GM21529 (cell line): ENCODE data around the gene NFKB2.

Source experiments
- ATAC-seq: cut with Tn5 transposase; IDR thresholded peaks from one replicate; pipeline ENCODE4 v1.9.1; 2021; ENCODE audit not compliant: unreplicated experiment

The NFKB2 gene

GRCh38 chr10:102394079-102394800 is 1.3 kb upstream of the NFKB2 start:
- peak; percentile 81 for ATAC-seq

- ATAC-seq, result no peak
These were observed 605 bp upstream of the NFKB2 start for GRCh38 chr10:102394801-102395399.

DNA sequence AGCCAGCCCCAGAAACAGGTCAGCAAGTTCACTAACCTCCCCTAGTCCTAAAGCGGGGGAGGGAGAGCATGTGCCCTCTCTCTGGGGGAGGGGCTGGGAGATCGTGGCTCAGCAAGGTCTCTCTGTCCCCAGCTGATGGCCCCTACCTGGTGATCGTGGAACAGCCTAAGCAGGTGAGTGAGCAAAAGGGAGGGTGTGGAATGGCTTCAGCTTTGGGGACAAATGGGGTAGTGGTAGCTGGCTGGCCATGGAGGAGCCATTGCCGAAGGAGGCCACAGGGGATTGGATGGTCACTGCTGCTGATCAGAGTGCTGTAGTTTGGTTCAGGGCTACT is 779 bp downstream of the NFKB2 start:
- no peak for ATAC-seq

GRCh38 chr10:102396730-102397151 is 1.2 kb downstream of the NFKB2 start:
- no peak for ATAC-seq

- no peak for ATAC-seq
These were observed 2.0 kb downstream of the NFKB2 start for GRCh38 chr10:102397222-102398171.

DNA sequence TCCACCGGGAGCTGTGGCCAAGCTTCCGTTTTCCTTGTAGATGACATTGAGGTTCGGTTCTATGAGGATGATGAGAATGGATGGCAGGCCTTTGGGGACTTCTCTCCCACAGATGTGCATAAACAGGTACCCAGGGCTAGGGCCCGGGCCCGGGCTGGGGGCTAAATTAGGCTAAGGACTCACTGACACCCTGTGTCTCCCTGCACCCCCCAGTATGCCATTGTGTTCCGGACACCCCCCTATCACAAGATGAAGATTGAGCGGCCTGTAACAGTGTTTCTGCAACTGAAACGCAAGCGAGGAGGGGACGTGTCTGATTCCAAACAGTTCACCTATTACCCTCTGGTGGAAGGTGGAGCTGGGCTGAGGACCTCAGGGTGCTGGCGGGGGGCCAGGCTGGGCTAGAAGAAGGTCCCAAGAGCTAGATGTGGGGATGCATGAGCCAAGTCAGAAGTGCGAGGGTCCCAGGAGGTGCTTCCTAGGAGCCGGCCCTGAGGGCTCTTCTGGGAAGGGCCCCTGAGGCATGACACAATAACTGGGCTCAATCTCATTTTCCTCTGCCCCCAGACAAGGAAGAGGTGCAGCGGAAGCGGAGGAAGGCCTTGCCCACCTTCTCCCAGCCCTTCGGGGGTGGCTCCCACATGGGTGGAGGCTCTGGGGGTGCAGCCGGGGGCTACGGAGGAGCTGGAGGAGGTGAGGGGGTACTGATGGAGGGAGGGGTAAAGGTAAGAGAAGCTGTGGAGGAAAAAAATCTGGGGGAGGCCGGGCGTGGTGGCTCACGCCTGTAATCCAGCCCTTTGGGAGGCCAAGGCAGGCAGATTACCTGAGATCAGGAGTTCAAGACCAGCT is 2.9 kb downstream of the NFKB2 start:
- ATAC-seq, result no peak

GRCh38 chr10:102399217-102400021 is 3.9 kb downstream of the NFKB2 start:
- peak; percentile 43 for ATAC-seq

- no peak for ATAC-seq
These were observed 4.6 kb downstream of the NFKB2 start for GRCh38 chr10:102400076-102400475.

GRCh38 chr10:102400598-102401341 is 5.3 kb downstream of the NFKB2 start:
- no peak for ATAC-seq

DNA sequence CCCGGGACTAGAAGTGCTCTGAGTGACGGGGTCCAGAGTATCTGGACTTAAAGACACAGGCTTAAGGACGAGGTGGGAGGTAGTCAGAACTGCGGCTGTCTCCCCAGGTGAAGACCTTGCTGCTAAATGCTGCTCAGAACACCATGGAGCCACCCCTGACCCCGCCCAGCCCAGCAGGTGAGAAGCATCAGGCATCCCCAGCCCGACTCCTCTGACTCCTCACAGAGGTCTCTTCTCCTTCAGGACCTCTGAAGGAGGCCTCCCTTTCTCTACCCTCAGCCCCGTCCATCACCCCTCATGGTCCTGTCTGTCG is 5.8 kb downstream of the NFKB2 start:
- ATAC-seq, result no peak

DNA sequence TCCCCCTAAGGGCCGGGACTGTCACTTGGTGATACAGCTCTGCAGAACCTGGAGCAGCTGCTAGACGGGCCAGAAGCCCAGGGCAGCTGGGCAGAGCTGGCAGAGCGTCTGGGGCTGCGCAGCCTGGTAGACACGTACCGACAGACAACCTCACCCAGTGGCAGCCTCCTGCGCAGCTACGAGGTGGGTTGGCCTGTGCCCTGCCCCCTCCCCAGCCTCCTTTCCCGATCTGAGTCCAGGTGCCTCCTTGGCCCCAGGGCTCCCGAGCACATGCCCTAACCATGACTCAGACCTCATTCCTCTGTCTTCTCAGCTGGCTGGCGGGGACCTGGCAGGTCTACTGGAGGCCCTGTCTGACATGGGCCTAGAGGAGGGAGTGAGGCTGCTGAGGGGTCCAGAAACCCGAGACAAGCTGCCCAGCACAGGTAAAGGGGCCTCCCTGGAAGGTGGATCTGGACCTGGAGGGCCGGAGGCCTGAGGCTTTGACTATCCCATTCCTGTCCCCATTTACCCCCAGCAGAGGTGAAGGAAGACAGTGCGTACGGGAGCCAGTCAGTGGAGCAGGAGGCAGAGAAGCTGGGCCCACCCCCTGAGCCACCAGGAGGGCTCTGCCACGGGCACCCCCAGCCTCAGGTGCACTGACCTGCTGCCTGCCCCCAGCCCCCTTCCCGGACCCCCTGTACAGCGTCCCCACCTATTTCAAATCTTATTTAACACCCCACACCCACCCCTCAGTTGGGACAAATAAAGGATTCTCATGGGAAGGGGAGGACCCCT is 6.4 kb downstream of the NFKB2 start:
- no peak for ATAC-seq

- no peak for ATAC-seq
These were observed 7.0 kb downstream of the NFKB2 start for GRCh38 chr10:102402512-102402896.

DNA sequence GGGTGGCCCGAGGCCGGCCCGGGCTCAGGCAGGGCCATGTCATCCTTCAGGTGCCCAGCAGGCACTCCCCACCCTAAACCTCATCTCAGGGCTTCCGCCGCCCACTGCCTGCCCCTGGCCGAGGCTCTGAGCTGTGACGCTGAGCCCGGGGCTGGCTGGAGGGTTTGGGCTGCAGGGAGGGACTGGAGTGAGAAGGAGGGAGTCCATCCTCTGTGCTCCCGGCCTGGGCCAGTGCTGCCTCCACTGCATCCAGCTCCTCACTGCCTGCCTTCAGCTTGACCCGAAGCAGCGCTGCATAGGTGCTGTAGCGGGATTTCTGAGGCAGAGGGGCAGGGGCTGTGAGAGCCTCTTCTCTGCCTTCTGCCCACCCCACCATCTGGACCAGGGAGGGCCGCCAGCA is 7.6 kb downstream of the NFKB2 start:
- no peak for ATAC-seq

- ATAC-seq, result no peak
These were observed 9.0 kb downstream of the NFKB2 start for GRCh38 chr10:102404361-102405107.

DNA sequence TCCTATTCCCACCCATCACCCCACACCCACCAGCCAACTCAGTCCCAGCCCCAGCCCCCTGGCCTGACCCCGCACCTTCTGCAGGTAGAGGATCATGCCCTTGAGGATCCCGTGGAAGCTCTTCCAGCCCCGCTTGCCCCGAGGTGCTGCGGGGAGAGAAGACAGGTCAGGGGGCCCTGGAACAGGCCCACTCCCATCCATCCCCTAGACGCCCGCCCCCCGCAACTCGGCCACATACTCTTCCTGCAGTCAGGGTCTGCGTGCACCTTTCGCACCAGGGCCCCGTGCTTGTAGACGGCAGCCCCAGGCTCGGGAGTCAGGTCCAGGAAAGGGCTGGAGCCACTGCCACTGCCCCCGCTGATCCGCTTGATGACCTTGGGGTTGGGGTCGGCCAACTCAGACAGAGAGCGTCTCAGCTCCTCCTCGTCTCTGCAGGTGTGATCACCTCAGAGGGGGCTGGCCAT is 9.6 kb downstream of the NFKB2 start:
- no peak for ATAC-seq

GRCh38 chr10:102405632-102406031 is 10.1 kb downstream of the NFKB2 start:
- no peak for ATAC-seq

DNA sequence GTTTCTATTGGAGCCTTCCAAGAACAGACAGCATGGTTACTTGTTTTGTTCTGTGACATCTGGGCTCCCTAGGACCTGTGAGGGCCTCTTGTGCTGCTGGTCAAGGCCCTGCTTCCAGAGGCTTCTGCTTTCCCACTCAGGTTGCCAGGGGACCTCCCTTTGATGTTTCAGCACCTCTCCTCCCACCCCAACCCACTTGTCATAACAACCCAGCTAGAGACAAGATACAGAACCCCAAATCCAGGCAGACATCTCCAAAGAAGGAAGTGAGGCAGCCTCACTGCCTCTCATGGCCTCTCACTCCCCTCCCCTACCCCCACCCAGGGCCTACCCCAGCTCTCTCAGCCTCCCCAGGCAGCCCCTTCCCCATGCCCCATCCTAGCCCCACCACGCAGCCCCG is 11.3 kb downstream of the NFKB2 start:
- no peak for ATAC-seq
